ENCODE results near the gene MTHFR. TPM values are rescaled to one million over a fixed set of nuclear protein-coding genes. Genes with fewer than 3 reads are reported as not detected.

Gene MTHFR
- total RNA-seq, 2 donors from 2014 or later = 38.5 to 53.9 TPM

GRCh38 chr1:11771481-11772043 is 34.2 kb downstream of the MTHFR start:
- H3K4me3 ChIP-seq = no peak overlapping the region
- H3K9me3 ChIP-seq = no peaks in the 10 kb centered on the region
- no peaks in the 10 kb centered on the region for H3K27me3 ChIP-seq
- H3K4me1 ChIP-seq = no peaks in the 10 kb centered on the region
- TF ChIP-seq CTCF (IDR thresholded peaks at IDR 0.05) = no peak
- no peaks in the 10 kb centered on the region for H3K36me3 ChIP-seq
- no peak overlapping the region for H3K27ac ChIP-seq
- DNase-seq (ENCODE audit: low spot score) = no peak

GRCh38 chr1:11770011-11770410 is 35.8 kb downstream of the MTHFR start:
- Histone ChIP-seq H3K27me3 (no peaks in the 10 kb centered on the region), H3K27ac (no peak overlapping the region), H3K36me3 (no peaks in the 10 kb centered on the region), H3K9me3 (no peaks in the 10 kb centered on the region), H3K4me3 (no peak overlapping the region), H3K4me1 (no peaks in the 10 kb centered on the region)
- DNase-seq (ENCODE audit: low spot score) = no peak
- no peak for TF ChIP-seq CTCF (IDR thresholded peaks at IDR 0.05)

- Histone ChIP-seq H3K27me3 (no peaks in the 10 kb centered on the region), H3K9me3 (no peaks in the 10 kb centered on the region), H3K27ac (no peak overlapping the region), H3K36me3 (no peaks in the 10 kb centered on the region), H3K4me1 (no peaks in the 10 kb centered on the region), H3K4me3 (no peak overlapping the region)
- TF ChIP-seq CTCF (IDR thresholded peaks at IDR 0.05) = no peak
- no peak for DNase-seq (ENCODE audit: low spot score)
These were observed 36.5 kb downstream of the MTHFR start for GRCh38 chr1:11769274-11769673.

GRCh38 chr1:11768821-11769220 is 36.9 kb downstream of the MTHFR start:
- H3K27me3 ChIP-seq = no peaks in the 10 kb centered on the region
- no peaks in the 10 kb centered on the region for H3K4me1 ChIP-seq
- no peak overlapping the region for H3K4me3 ChIP-seq
- no peak overlapping the region for H3K27ac ChIP-seq
- DNase-seq (ENCODE audit: low spot score) = no peak
- H3K9me3 ChIP-seq = no peaks in the 10 kb centered on the region
- no peaks in the 10 kb centered on the region for H3K36me3 ChIP-seq
- no peak for TF ChIP-seq CTCF (IDR thresholded peaks at IDR 0.05)

GRCh38 chr1:11767922-11768704 is 37.7 kb downstream of the MTHFR start:
- no peak for DNase-seq (ENCODE audit: low spot score)

More at GRCh38 chr1:11767922-11768704, 37.7 kb downstream of the MTHFR start:
- TF ChIP-seq CTCF (IDR thresholded peaks at IDR 0.05) = no peak
- H3K9me3 ChIP-seq = no peaks in the 10 kb centered on the region
- H3K27me3 ChIP-seq = no peaks in the 10 kb centered on the region
- H3K4me3 ChIP-seq = no peak overlapping the region
- no peak overlapping the region for H3K27ac ChIP-seq
- H3K4me1 ChIP-seq = no peaks in the 10 kb centered on the region
- H3K36me3 ChIP-seq = no peaks in the 10 kb centered on the region
